ENCODE data around the gene PTPRE. TPM values are rescaled to one million over a fixed set of nuclear protein-coding genes. Genes with fewer than 3 reads are reported as not detected.

The PTPRE gene
- total RNA-seq, 1 experiment from 2014 or later: 0.70 TPM

DNA sequence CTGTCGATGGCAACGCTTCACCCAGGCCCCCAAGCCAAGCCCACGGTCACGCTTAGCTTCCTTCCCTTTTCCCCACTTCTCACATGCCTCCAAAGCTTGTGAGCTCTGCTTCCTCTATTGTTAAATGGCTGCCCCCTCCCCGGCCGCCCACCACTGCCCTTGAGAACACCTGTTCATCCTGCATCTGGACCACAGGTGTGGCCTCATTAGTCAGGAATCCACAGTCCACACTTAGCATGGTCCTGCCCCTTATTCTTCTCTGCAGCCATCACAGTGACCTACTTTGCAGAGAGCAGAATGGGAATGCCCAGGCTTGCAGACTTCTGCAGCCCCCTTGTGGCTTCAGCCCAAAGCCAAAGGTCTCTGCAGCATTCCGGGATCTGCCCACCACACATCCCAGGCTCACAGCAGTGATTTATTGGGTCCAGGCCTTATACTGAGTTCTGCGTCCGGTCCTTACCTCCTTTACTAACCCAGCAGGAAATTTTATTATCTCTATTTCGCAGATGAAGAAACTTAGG lies 66.9 kb downstream of the PTPRE start:
- Histone ChIP-seq H2BK5ac (ENCODE audit: insufficient read length, low read length) (no peak overlapping the region), H3K79me2 (ENCODE audit: insufficient read depth, low read length) (no peaks in the 10 kb centered on the region), H2BK120ac (ENCODE audit: low read depth, low read length, poor library complexity, severe bottlenecking) (no peak overlapping the region), H2AK5ac (ENCODE audit: insufficient read length, low read length) (no peak overlapping the region), H3K4me2 (ENCODE audit: insufficient read depth, insufficient read length, low read length) (no peak overlapping the region), H3K56ac (ENCODE audit: insufficient read length, low read depth, low read length) (no peak overlapping the region), H4K5ac (ENCODE audit: insufficient read length, low read depth, low read length) (no peak overlapping the region), H3K23ac (ENCODE audit: insufficient read length, low read depth, low read length) (no peak overlapping the region), H3K23me2 (ENCODE audit: insufficient read length, low read depth, low read length, poor library complexity, severe bottlenecking) (no peaks in the 10 kb centered on the region), H3K4me1 (ENCODE audit: insufficient read depth, low read length) (no peaks in the 10 kb centered on the region), H3K9ac (ENCODE audit: extremely low read depth, insufficient read length, low read length) (no peak overlapping the region), H3K79me1 (ENCODE audit: insufficient read depth, low read depth, low read length, poor library complexity, severe bottlenecking) (no peaks in the 10 kb centered on the region), H2BK12ac (ENCODE audit: insufficient read length, low read depth, low read length) (no peak overlapping the region), H3K27me3 (ENCODE audit: insufficient read depth, low read length) (no peaks in the 10 kb centered on the region), H2BK15ac (ENCODE audit: low read depth, low read length) (no peak overlapping the region), H4K8ac (replicated peaks; ENCODE audit: insufficient read length, low read depth, low read length) (no peak overlapping the region), H4K91ac (ENCODE audit: insufficient read length, low read depth, low read length) (no peak overlapping the region), H3K14ac (ENCODE audit: insufficient read depth, low read length) (no peak overlapping the region; the same call in 1 of the 2 replicates), H3K4ac (ENCODE audit: low read depth, low read length) (no peak overlapping the region), H3T11ph (ENCODE audit: low read length) (no peak overlapping the region), H3K9me3 (ENCODE audit: control insufficient read depth, low read depth, low read length) (no peaks in the 10 kb centered on the region), H3K27ac (ENCODE audit: insufficient read length, low read depth, low read length) (no peak overlapping the region), H2BK20ac (ENCODE audit: low read depth, low read length, poor library complexity, severe bottlenecking) (no peak overlapping the region), H3K18ac (ENCODE audit: insufficient read length, low read depth, low read length) (no peak overlapping the region), H2AFZ (ENCODE audit: low read length) (no peak overlapping the region), H4K20me1 (ENCODE audit: control insufficient read depth, insufficient read depth, insufficient read length) (no peaks in the 10 kb centered on the region)
- TF ChIP-seq CTCF (conservative IDR thresholded peaks at IDR 0.05): peak; percentile 53; the same call in 2 of the 3 replicates
- WGBS (ENCODE audit: extremely low coverage, insufficient read length, low lambda C conversion rate): no CpG with 5 or more reads among the region's 10 CpGs
- Mint-ChIP-seq H3K4me1 (peaks cover 23 to 30% of the 10 kb centered on the region in 2 experiments), H3K27ac (no peak overlapping the region), H3K9me3 (no peaks in the 10 kb centered on the region), H3K4me3 (no peak overlapping the region), H3K36me3 (ENCODE audit: insufficient read depth in 1 of 3, low read depth in 3 of 3) (no peaks in the 10 kb centered on the region), H3K27me3 (ENCODE audit: low read depth) (no peaks in the 10 kb centered on the region; the same call in 1 of the 2 replicates)
- peak; percentile 71 for DNase-seq

Measured in H9 (cell line).